Liver (tissue), 3 donors: ENCODE measurements around the gene RAET1E.

ENCODE experiments used
- JUND ChIP-seq, 2 donors: IDR thresholded peaks; 2 replicates each; pipeline ENCODE4 v1.6.1; 2016; ENCODE audit warnings: antibody characterized with exemption in 2 of 2
- MAX ChIP-seq: IDR thresholded peaks from 2 replicates; pipeline ENCODE4 v1.6.1; 2016; ENCODE audit warnings: antibody characterized with exemption
- RAD21 ChIP-seq, 2 donors: IDR thresholded peaks; 2 replicates each; pipeline ENCODE4 v1.6.1; 2016; ENCODE audit warnings: antibody characterized with exemption in 2 of 2, mild to moderate bottlenecking in 2 of 2
- TF ChIP-seq, protein P1 (sequence below): fragments of 150-350 bp; IDR thresholded peaks from 2 replicates; pipeline ENCODE4 v1.5.1; 2017; ENCODE audit warnings: improper control_type of control experiment, low read depth, low read length; ENCODE audit not compliant: missing input control
- donor health status: healthy.
- donor health status: healthy.

DNA sequence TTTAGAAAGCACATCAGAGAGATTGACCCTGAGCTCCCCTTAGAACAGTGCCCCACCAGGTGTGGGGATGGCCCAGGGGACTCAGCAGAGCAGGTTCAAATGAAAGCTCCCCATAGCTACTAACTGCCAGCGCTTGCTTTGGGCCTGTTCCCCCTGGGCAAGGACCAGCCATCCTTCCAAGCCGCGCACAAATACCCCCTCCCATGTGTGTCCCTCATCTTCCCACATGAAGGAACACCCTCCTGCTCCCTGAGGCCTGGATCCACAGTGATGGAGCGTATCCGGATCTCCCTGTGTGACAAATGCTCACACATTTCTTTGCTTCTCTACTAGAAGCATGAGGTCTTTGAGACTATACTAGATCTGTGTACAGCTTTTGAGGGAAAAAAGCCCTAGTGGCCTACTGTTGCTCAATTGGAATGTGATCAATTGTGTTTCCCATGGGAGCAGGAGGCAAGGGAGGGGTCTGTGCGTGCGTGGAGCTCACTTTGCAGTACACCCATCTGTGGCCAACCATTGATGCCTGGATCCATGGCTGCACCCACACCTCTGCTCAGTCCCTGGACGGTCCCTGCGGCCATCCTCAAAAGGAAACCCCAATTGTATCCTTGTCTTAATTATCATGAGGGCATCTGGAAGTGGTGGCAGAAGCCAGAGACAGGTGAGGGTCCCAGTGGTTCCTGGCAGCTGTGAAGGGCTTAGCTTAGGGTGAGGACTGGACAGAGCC is 26.5 kb upstream of the RAET1E start:
- TF ChIP-seq RAD21 (IDR thresholded peaks at IDR 0.05) (no peak), MAX (no peak), JUND (IDR thresholded peaks at IDR 0.05) (no peak)
- TF ChIP-seq, protein P1, sequence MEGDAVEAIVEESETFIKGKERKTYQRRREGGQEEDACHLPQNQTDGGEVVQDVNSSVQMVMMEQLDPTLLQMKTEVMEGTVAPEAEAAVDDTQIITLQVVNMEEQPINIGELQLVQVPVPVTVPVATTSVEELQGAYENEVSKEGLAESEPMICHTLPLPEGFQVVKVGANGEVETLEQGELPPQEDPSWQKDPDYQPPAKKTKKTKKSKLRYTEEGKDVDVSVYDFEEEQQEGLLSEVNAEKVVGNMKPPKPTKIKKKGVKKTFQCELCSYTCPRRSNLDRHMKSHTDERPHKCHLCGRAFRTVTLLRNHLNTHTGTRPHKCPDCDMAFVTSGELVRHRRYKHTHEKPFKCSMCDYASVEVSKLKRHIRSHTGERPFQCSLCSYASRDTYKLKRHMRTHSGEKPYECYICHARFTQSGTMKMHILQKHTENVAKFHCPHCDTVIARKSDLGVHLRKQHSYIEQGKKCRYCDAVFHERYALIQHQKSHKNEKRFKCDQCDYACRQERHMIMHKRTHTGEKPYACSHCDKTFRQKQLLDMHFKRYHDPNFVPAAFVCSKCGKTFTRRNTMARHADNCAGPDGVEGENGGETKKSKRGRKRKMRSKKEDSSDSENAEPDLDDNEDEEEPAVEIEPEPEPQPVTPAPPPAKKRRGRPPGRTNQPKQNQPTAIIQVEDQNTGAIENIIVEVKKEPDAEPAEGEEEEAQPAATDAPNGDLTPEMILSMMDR, result no peak
